GM19099 (cell line): ENCODE results near the gene DGAT2.

Experiments
- POLR2A ChIP-seq: IDR thresholded peaks from 3 replicates; pipeline ENCODE4 v1.6.1; 2011; ENCODE audit warnings: low read depth; ENCODE audit not compliant: insufficient read length; ENCODE audit errors: extremely low read depth

Gene DGAT2

DNA sequence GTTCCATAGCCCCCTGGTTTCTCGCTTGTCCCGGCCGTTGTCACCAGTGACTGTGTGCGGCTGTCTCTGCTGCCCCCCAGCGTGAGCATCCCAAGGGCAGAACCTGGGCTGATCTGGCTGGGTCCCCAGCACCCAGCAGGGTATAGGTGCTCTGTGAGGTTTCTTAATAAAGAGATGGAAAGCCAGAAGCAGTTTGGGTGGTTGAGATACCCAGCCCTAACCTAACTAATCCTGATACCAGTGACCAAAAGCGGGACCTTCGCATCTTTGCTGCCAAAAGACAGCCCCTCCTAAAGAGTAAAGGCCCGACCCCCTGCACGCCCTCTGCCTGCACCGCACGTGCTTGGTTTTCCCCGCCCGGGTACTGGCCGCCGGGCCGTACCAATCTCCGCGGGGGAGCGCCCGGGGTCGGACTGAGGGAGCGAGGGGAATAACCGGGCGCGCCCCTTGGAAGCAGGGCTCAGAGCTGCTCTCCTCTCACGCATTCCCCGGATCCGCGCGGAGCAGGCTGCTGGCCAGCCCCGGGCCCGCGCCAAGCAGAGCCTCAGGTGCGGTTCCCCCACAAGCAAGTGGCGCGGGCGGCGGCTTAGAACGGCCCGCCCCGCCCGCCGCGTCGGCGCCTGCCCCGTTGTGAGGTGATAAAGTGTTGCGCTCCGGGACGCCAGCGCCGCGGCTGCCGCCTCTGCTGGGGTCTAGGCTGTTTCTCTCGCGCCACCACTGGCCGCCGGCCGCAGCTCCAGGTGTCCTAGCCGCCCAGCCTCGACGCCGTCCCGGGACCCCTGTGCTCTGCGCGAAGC, at the start of gene DGAT2:
Gene DGAT2 (plus strand): TSS at position 667 of the 797 bp plus-strand sequence. CDS start 214 bp downstream, outside the sequence.
- TF ChIP-seq POLR2A: peak; percentile 72

- TF ChIP-seq POLR2A: no peak
Measured at GRCh38 chr11:75719340-75720239, 49.0 kb upstream of the DGAT2 start.

DNA sequence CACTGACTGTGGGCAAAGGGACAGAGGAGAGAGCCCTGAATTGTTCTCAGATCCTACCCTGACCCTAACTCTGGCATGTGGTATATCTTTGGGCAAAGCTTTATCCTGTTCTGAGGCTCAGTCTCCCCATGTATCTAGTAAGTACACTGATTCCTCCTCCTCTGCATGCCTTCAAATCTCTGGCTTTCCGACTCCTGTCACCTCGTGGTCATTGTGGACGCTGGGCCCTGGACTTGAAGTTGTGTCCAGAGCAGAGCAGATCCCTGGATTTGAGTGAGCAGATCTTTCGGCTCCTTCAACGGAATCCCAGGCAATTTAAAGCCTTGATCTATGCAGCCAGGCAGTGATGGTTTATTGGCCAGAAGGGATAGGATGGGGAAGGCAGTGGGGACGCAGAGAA, 47.9 kb upstream of the DGAT2 start:
- no peak for TF ChIP-seq POLR2A

GRCh38 chr11:75721852-75722668, 46.5 kb upstream of the DGAT2 start:
- no peak for TF ChIP-seq POLR2A

GRCh38 chr11:75722669-75723042, 45.9 kb upstream of the DGAT2 start:
- TF ChIP-seq POLR2A: no peak

- TF ChIP-seq POLR2A: no peak
Measured at GRCh38 chr11:75725547-75726320, 42.8 kb upstream of the DGAT2 start.

DNA sequence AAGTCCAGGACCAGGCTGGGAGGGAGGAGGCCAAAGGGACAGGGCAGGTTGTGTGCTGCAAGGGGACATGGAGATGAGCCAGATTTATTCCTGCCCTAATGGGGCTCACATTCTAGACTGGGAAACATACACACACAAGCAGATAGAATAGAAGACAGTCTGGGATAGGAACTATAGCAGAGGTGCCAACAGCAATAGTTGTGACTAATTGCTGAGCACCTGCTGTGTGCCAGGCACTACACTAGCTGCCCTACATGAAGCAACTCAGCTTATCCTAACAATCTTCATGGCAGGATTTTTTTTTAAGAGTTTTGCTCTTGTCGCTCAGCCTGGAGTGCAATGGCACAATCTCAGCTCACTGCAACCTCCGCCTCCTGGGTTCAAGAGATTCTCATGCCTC, 39.6 kb upstream of the DGAT2 start:
- no peak for TF ChIP-seq POLR2A

GRCh38 chr11:75731095-75731494, 37.5 kb upstream of the DGAT2 start:
- TF ChIP-seq POLR2A: no peak

GRCh38 chr11:75733071-75733430, 35.5 kb upstream of the DGAT2 start:
- TF ChIP-seq POLR2A: no peak

DNA sequence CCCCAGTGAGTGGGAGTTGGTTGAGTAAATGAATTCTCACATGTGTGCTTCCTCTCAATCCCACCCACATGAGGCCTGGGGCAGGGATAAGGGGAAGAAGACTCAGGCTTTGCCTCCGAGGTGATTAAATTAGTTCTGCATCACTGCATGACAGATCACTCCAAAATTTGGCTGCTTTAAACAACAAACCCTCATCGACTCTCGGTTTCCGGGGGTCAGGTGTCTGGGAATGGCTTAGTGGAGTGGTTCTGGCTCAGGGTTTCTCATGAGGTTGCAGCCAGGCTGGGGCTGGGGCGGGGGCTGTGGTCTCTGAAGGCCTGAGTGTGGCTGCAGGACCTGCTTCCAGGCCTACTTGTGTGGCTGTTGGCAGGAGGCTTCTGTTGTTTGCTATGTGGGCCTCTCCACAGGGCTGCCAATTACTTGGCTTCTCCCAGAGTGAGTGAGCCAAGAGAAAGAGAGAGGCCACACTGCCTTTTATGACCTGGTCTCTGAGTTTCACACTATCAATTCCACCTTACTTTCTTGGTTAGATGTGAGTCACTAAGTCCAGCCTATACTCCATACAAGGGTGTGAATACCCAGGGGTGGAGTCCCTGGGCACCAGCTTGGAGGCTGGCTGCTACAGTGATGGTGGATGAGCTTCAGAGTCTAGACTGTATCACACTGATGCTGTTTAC, 35.0 kb upstream of the DGAT2 start:
- no peak for TF ChIP-seq POLR2A

DNA sequence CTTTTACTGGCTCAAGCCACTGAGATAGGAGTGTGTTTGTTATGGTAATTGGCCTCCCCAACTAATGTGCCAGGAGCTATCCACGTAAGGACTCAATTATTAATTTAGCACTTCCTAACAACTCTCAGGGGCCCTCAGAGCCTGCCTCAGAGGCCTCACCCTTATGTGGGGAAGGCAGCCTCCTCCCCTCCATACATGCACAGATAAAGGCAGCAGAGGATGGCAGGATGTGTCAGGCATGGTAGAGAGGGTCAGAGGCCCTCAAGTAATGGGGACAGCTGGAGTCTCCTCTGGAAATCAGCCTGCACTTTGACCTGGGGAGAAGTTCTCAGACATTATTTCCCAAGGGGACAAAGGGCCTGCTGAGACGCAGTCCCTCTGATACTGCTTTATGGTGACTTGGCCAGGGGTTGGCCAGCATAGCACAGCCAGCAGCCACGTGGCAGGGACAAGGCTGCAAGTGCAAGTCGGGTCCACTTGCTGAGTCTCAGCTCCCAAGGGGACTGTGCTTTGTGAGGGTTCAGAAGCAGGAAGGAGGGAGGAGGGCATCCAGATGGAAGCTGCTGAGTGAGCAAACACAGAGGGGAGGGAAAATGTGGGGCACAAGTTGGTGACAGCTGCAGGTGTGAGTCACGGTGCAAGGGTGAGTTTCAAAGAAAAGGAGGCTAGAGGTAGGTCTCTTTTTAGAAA, 33.9 kb upstream of the DGAT2 start:
- no peak for TF ChIP-seq POLR2A

- TF ChIP-seq POLR2A: no peak
Measured at GRCh38 chr11:75735181-75735845, 33.3 kb upstream of the DGAT2 start.

DNA sequence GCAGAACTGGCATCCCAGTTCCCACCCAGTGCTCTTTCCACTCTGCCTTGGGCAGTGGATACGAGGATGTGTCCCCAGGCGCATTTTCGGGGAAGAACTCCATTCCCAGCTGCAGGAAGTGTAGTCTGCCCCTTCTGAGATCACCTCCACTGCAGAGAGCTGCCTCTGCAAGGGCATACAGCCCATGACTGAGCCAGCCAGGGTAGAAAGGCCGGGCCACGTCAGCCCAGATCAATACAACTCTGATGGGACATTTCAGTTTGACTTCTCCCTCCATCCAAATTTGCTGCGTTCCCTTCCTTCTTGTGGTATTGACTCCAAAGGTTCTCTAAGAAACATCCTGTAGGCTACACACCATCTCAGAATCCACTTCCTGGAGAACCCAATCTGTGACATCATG, 31.3 kb upstream of the DGAT2 start:
- no peak for TF ChIP-seq POLR2A
